HG02981 (cell line): ENCODE results near the gene LAMC3.

ENCODE experiments used
- ATAC-seq: cut with Tn5 transposase; IDR thresholded peaks from one replicate; pipeline ENCODE4 v1.9.1; 2021; ENCODE audit warnings: mild to moderate bottlenecking, moderate library complexity; ENCODE audit not compliant: unreplicated experiment

LAMC3 gene

DNA sequence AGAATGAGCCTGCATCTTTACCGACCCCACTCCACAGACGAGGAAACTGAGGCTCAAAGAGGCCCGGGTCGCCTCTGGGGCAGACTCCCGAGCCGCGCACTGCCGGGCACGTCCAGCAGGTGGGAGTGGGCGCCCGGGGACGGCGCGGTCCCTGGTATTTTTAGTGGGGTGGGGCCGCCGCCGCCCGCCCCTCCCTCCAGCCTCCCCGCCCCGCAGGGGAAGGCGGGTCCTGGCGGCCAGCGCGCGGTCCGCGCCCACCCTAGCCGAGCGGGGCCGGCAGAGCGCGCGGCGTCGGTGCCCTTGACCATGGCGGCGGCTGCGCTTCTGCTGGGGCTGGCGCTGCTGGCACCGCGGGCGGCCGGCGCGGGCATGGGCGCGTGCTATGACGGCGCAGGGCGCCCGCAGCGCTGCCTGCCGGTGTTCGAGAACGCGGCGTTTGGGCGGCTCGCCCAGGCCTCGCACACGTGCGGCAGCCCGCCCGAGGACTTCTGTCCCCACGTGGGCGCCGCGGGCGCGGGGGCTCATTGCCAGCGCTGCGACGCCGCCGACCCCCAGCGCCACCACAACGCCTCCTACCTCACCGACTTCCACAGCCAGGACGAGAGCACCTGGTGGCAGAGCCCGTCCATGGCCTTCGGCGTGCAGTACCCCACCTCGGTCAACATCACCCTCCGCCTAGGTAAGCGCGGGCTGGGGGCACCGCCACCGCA, at the start of gene LAMC3:
Gene LAMC3 (plus strand): TSS at position 266 of the 710 bp plus-strand sequence. CDS start 41 bp downstream, at position 307.
- no peak for ATAC-seq

DNA sequence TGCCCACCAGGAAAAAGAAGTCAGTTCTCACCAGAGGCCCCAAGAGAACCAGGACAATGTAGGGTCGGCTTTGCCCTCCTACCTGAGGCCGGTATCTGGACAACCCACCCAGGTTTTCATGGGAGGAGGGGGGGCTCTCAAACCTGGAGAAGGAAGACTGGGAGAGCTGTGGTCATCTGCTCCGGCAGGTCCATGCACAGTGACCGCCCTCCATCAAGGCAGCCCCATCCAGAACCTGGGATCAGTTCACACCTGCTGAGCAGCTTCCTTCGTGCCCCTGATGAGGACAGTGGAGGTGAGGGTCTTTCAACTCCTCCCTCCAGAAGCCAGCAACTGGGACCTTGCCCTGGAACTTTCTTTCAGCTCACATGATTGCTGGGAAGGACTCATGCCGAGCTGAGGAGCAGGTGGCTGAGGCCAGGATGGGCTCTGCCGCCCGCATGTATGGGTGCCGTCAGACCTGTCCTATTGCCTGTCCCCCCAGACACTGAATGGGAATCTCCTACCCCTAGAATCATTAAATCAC, 49.1 kb upstream of the LAMC3 start:
- no peak for ATAC-seq

DNA sequence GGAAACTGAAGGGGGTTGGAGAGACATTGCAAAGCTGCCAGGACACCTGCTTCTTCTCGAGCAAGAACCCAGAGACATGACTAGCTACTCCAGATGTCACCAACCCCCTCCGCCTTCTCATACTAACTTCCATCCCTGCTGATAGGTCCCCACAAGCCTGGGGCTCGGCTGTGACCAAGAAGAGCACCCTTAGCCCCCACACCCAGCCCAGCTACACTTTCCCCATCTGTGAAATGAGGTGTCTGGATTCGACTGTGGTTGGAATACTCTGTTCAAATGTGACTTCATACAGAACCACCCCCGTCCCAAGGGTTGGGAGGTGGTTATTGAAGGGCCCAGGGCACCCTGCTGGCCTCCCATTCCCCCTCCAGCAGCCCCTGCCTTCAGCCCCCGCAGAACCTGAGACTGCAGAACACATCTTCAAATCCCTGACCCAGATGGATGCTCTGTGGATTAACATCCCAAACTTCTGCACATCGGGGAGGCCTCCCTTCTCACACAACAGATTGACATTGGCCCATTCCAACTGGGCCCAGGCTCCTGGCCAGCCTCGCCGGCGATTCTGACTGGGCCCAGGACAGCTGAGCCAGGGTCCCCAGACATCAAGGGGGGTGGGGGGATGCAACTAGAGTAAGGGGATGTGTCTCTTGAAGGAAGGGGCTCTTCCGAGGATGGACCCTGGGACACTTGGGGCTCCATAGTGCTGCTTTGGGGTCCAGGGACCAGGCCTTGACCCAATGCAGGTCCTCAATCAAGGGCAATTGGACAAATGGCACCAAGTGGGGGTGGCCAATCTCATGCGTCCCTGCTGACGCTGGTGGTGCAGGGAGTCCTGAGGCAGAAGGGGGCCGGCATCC, 48.2 kb upstream of the LAMC3 start:
- ATAC-seq: no peak

- no peak for ATAC-seq
Observed at GRCh38 chr9:130961511-130962300, 47.3 kb upstream of the LAMC3 start.

DNA sequence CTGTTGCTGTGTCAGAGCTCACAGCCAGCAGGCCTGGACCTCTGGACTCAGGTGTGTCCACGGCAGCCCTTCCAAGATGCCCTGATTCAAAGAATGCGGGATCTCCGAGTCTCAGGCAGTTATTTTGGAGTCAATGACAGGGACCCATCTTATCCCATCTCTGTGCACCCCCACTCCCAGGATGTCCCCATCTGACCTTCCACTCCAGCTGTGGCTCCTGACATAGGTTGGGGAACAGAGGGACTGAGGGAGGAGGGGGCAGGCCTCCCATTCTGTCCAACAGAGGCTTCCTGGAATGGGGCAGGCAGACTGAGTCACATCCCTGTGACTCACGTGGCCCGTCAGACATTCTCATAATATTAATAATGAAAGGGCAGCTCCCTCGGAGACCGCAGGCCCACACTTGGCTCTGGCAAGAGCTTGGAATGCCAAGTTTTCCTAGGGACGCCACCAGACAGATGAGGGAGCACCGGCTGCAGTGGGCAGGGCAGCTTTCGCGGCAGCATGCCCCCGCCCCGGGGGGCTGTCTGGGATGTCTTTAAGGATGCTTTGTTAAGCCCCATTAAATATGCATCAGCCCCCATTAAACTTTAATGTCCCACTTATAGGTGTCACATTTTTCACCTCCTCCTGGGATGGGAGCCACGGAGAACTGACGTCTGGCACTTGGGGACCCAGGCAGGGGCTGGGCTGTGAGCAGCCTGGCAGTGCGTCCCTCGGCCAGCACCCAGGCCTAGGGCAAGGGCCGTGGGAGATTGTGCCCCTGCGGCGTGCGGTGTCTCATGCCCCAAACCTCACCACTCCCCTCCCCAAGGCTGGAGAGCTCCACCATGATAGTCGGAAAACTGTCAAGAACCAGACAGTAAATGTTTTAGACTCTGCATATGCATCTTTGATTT, 46.3 kb upstream of the LAMC3 start:
- no peak for ATAC-seq

- ATAC-seq: no peak
Observed at GRCh38 chr9:130963337-130963908, 45.6 kb upstream of the LAMC3 start.

- ATAC-seq: no peak
Observed at GRCh38 chr9:130963916-130964315, 45.1 kb upstream of the LAMC3 start.

- ATAC-seq: no peak
Observed at GRCh38 chr9:130965680-130966079, 43.3 kb upstream of the LAMC3 start.

- no peak for ATAC-seq
Observed at GRCh38 chr9:130970052-130970451, 38.9 kb upstream of the LAMC3 start.

DNA sequence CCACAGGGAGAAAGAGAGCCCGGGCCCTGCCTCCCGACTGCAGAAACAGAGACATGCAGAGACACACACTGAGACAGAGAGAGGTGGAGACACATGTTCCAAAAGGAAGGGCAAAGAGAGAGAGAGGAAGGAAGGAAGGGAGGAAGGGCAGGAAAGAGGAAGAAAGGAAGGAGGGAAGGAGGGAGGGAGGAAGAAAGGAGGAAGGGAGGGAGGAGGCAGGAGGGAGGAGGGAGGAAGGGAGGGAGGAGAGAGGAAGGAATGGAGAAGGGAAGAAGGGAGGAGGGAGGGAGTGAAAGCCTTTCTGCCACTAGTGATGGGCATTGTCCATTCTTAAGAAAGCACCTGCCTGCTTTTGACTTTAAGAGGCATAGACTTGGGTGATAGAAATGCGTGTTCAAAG, 38.1 kb upstream of the LAMC3 start:
- no peak for ATAC-seq

- ATAC-seq: no peak
Observed at GRCh38 chr9:130971294-130971849, 37.6 kb upstream of the LAMC3 start.

DNA sequence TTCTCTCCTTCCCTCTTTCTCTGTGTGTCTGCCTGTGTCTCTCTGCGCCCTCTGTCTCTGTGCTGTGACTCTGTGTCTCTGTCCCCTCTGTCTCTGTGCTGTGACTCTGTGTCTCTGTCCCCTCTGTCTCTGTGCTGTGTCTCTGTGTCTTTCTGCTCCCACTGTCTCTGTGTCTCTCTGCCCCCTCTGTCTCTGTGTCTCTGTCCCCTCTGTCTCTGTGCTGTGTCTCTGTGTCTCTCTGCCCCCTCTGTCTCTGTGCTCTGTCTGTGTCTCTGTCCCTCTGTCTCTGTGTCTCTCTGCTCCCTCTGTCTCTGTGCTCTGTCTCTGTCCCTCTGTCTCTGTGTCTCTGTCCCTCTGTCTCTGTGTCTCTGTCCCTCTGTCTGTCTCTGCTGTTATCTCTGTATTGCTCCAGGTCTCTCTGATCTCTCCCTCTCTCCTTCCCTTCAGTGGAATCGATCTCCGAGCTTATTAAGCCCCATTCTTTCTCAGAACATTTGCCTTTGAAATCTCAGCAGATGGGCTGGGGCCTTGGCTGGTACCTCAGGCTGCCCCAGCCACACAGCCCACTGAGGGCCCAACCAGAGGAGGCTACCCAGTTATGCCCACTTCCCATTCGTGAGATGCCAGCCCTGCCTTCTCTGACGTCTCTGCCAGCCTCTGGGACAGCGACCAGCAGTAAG, 36.6 kb upstream of the LAMC3 start:
- ATAC-seq: no peak

DNA sequence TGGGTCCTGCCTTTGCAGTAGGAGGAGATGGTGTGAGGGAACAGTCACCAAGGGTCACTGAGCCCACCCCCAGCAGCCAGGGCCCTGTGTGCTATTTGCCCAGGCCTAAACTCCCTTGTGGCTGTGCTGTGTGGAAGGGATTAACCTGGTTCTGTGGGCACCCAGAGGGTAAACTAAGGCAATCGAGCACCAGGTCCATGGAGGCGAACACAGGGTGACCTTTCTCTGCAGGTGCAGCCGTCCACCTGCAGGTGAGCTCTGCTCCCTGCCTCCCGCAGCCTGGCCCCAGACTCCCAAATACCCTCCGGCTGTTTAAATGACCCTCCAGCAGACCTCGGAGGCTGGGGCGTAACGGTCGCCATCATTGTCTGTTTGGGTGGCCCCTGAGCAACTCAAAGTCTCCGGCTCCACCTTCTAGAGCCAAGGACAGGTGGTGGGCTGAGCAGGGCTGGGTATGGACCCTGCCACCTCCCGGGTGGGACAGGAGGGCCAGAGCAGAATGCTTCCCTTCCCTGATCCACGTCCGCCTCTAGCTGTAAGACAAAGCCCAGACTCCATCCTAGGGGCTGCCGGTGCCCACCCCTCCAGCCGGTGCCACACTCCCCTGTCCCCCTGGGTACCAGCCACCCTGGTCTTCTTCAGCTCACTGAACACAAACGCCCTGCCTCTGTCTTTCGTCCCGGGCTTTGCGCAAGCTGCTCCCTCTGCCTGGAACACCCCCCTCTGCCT, 35.9 kb upstream of the LAMC3 start:
- ATAC-seq: no peak

GRCh38 chr9:130973686-130974281, 35.2 kb upstream of the LAMC3 start:
- ATAC-seq: no peak

DNA sequence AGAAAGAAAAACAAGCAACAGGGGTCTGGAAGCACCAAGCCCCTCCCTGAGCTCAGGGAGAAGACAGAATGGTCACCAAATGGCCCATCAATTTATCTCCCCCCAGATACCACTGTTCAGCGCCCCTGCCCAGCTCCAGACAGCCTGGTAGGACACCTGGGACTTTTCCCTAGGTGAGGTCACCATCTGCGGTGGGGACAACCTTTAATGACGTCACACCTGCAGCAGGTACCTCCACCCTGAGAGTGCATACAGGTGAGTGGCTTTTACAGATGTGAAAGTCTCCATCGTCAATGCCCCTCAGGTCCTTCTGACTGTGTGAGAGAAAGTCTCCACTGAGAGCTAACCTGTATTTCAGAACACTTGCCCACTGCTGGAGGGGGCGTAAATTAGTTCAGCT, 34.3 kb upstream of the LAMC3 start:
- no peak for ATAC-seq

GRCh38 chr9:130975156-130975555, 33.8 kb upstream of the LAMC3 start:
- no peak for ATAC-seq

GRCh38 chr9:130975932-130976841, 32.8 kb upstream of the LAMC3 start:
- no peak for ATAC-seq
